DOHH2 (cell line): ENCODE results near the gene OR2G2.

Experiments used
- H3F3A ChIP-seq: fragments of 200-600 bp; sonication (generic), shearing (Covaris generic); 2 replicates; pipeline ENCODE4 v1.6.0; 2016; ENCODE audit warnings: antibody characterized with exemption, mild to moderate bottlenecking; ENCODE audit not compliant: control insufficient read depth, insufficient read depth
- H3K27ac ChIP-seq: fragments of 200-600 bp; sonication (generic); 2 replicates; pipeline ENCODE4 v1.5.1; 2014; ENCODE audit warnings: low read depth, mild to moderate bottlenecking, low read length, moderate library complexity
- H3K27me3 ChIP-seq: fragments of 200-600 bp; sonication (generic); 2 replicates; pipeline ENCODE4 v1.6.1; 2014; ENCODE audit warnings: mild to moderate bottlenecking, low read length, mixed read lengths; ENCODE audit not compliant: control insufficient read depth
- H3K36me3 ChIP-seq: fragments of 200-600 bp; sonication (generic); 2 replicates; pipeline ENCODE4 v1.6.1; 2014; ENCODE audit warnings: mild to moderate bottlenecking, low read length, moderate library complexity, mixed read lengths; ENCODE audit not compliant: control insufficient read depth
- H3K4me1 ChIP-seq: fragments of 200-600 bp; sonication (generic); 2 replicates; pipeline ENCODE4 v1.6.1; 2014; ENCODE audit warnings: mild to moderate bottlenecking, low read length, mixed read lengths; ENCODE audit not compliant: control insufficient read depth
- H3K4me2 ChIP-seq: fragments of 200-600 bp; sonication (generic); 2 replicates; pipeline ENCODE4 v1.6.0; 2014; ENCODE audit warnings: mild to moderate bottlenecking, low read length, moderate library complexity
- H3K4me3 ChIP-seq: fragments of 200-600 bp; sonication (generic); 2 replicates; pipeline ENCODE4 v1.5.1; 2014; ENCODE audit warnings: mild to moderate bottlenecking, low read length, mixed read lengths
- H3K79me2 ChIP-seq: fragments of 200-600 bp; sonication (generic); 2 replicates; pipeline ENCODE4 v1.6.1; 2014; ENCODE audit warnings: mild to moderate bottlenecking, low read length, mixed read lengths; ENCODE audit not compliant: control insufficient read depth
- H3K9me2 ChIP-seq: fragments of 200-600 bp; sonication (generic); replicated peaks from 2 replicates; pipeline ENCODE4 v1.6.1; 2014; ENCODE audit warnings: mild to moderate bottlenecking, low read length, mixed read lengths; ENCODE audit not compliant: control insufficient read depth
- H3K9me3 ChIP-seq: fragments of 200-600 bp; sonication (generic); 2 replicates; pipeline ENCODE4 v1.6.1; 2014; ENCODE audit warnings: antibody characterized with exemption, low read length, mixed read lengths; ENCODE audit not compliant: control insufficient read depth, insufficient read depth
- H4K20me1 ChIP-seq: fragments of 200-600 bp; sonication (generic); 2 replicates; pipeline ENCODE4 v1.6.0; 2014; ENCODE audit warnings: low read depth, mild to moderate bottlenecking, antibody characterized with exemption, low read length, moderate library complexity; ENCODE audit not compliant: control insufficient read depth, insufficient read depth
- CTCF ChIP-seq: fragments of 200-600 bp; sonication (generic); IDR thresholded peaks from one replicate; pipeline ENCODE4 v1.5.1; 2014; ENCODE audit warnings: antibody characterized with exemption, mild to moderate bottlenecking, low read depth, low read length; ENCODE audit not compliant: poor library complexity, severe bottlenecking
- EZH2phosphoT487 ChIP-seq: fragments of 200-600 bp; sonication (generic); IDR thresholded peaks from 2 replicates; pipeline ENCODE4 v1.6.1; 2017; ENCODE audit warnings: borderline replicate concordance, mild to moderate bottlenecking, antibody characterized with exemption, low read length, moderate library complexity, mixed read lengths

OR2G2 gene

GRCh38 chr1:247588060-247588459 is at the start of gene OR2G2:
TSS of gene OR2G2 (plus strand) at chr1:247588360. CDS start at chr1:247588360, 0 bp downstream.
- Histone ChIP-seq H3K9me2 (no peaks in the 10 kb centered on the region), H3K27ac (no peak within 1 kb of the TSS), H3K9me3 (no peaks in the 10 kb centered on the region), H3K79me2 (no peaks in the 10 kb centered on the region), H3K4me2 (no peak within 1 kb of the TSS), H3K27me3 (no peaks in the 10 kb centered on the region), H3K36me3 (no peaks in the 10 kb centered on the region), H3K4me1 (no peaks in the 10 kb centered on the region), H4K20me1 (no peaks in the 10 kb centered on the region), H3K4me3 (no peak within 1 kb of the TSS), H3F3A (no peaks in the 10 kb centered on the region)
- TF ChIP-seq EZH2phosphoT487, result no peak
- no peak for TF ChIP-seq CTCF

- H3K4me3 ChIP-seq, result no peak overlapping the region
- no peaks in the 10 kb centered on the region for H3K36me3 ChIP-seq
- H3K9me2 ChIP-seq, result no peaks in the 10 kb centered on the region
- no peaks in the 10 kb centered on the region for H3F3A ChIP-seq
- H3K4me1 ChIP-seq, result no peaks in the 10 kb centered on the region
- no peak overlapping the region for H3K4me2 ChIP-seq
- H4K20me1 ChIP-seq, result no peaks in the 10 kb centered on the region
- H3K27ac ChIP-seq, result no peak overlapping the region
- H3K27me3 ChIP-seq, result peaks cover 3% of the 10 kb centered on the region; the same call in 1 of the 2 replicates
- no peaks in the 10 kb centered on the region for H3K79me2 ChIP-seq
- no peak for TF ChIP-seq EZH2phosphoT487
- TF ChIP-seq CTCF, result no peak
- no peaks in the 10 kb centered on the region for H3K9me3 ChIP-seq
Measured at GRCh38 chr1:247538561-247538960, 49.6 kb upstream of the OR2G2 start.

- Histone ChIP-seq H3K4me1 (no peaks in the 10 kb centered on the region), H3K4me2 (no peak overlapping the region), H4K20me1 (no peaks in the 10 kb centered on the region), H3K27me3 (peaks cover 3% of the 10 kb centered on the region; the same call in 1 of the 2 replicates), H3F3A (no peaks in the 10 kb centered on the region), H3K9me3 (no peaks in the 10 kb centered on the region), H3K9me2 (no peaks in the 10 kb centered on the region), H3K27ac (no peak overlapping the region), H3K4me3 (no peak overlapping the region), H3K36me3 (no peaks in the 10 kb centered on the region), H3K79me2 (no peaks in the 10 kb centered on the region)
- TF ChIP-seq CTCF (no peak), EZH2phosphoT487 (no peak)
Measured at GRCh38 chr1:247539215-247539614, 48.9 kb upstream of the OR2G2 start.

- Histone ChIP-seq H3K9me3 (no peaks in the 10 kb centered on the region), H3K36me3 (no peaks in the 10 kb centered on the region), H3K4me2 (no peak overlapping the region), H3K79me2 (no peaks in the 10 kb centered on the region), H3K27me3 (peaks cover 3% of the 10 kb centered on the region; the same call in 1 of the 2 replicates), H3K9me2 (no peaks in the 10 kb centered on the region), H4K20me1 (no peaks in the 10 kb centered on the region), H3F3A (no peaks in the 10 kb centered on the region), H3K4me3 (no peak overlapping the region), H3K27ac (no peak overlapping the region), H3K4me1 (no peaks in the 10 kb centered on the region)
- no peak for TF ChIP-seq EZH2phosphoT487
- TF ChIP-seq CTCF, result no peak
Measured at GRCh38 chr1:247540581-247540980, 47.6 kb upstream of the OR2G2 start.
